ENCODE measurements around the gene RPL9. TPM values are rescaled to one million over a fixed set of nuclear protein-coding genes. Genes with fewer than 3 reads are reported as not detected.

Gene RPL9
- total RNA-seq, 2 experiments from 2014 or later, result 2,639 to 2,826 TPM

DNA sequence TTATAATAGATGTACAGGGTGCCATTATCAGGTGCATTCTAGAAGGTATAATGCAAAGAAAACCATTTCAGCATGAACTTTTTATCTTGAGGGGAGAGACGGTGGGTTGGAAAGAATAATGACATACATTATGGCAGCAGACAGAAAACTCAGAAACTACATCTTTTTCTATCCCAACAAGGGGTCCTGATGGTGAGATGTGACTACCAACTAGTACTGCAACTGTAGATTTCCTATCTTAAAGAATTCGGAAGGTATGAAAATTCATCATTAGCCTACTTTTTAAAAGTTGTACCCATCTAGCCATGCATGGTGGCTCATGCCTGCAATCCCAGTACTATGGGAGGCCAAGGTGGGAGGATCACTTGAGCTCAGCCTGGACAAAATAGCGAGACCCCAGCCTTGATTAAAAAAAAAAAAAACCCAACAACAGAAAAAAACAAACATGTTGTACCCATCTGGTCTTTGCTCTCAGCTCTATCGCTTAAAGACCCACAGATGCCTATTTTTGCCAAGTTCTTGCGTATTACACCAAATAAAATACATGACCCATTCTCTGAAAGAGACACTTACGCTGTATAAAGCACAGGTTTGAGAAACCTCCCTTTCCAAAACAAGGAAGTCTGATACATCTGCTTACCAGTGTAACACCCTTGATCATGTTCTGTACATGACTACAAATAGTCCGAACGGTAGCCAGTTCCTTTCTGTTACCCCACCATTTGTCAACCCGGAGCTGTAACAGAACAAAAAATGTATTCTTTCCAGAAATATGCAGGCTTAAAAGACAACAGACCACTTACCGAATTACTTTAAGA, 1.6 kb downstream of the RPL9 start:
- Mint-ChIP-seq H3K27me3 (no peaks in the 10 kb centered on the region), H3K36me3 (ENCODE audit: low read depth) (peaks cover 83% of the 10 kb centered on the region), H3K4me1 (ENCODE audit: low read depth) (peaks cover 55% of the 10 kb centered on the region), H3K9me3 (no peaks in the 10 kb centered on the region), H3K27ac (peak overlapping the region; percentile 100), H3K4me3 (peak overlapping the region; percentile 96)
- CTCF ChIA-PET, result interaction anchor here (1.0 to 4.2 kb wide), 2 partner anchors 9 to 12 kb away, joined by 3 to 27 read pairs; no protein-coding TSS in a partner anchor
- H3K36me3 ChIP-seq (ENCODE audit: insufficient read depth, low read length), result peaks cover 62% of the 10 kb centered on the region
- H3K4me3 ChIP-seq (ENCODE audit: low read length), result peak overlapping the region; percentile 68
- POLR2A ChIA-PET, result interaction anchor here (2.3 to 5.0 kb wide), 7 partner anchors 9 to 275 kb away, joined by 10 to 54 read pairs (median 21); partner anchors contain the start of genes RFC1, UBE2K, UGDH and WDR19
- TF ChIP-seq, protein P1, sequence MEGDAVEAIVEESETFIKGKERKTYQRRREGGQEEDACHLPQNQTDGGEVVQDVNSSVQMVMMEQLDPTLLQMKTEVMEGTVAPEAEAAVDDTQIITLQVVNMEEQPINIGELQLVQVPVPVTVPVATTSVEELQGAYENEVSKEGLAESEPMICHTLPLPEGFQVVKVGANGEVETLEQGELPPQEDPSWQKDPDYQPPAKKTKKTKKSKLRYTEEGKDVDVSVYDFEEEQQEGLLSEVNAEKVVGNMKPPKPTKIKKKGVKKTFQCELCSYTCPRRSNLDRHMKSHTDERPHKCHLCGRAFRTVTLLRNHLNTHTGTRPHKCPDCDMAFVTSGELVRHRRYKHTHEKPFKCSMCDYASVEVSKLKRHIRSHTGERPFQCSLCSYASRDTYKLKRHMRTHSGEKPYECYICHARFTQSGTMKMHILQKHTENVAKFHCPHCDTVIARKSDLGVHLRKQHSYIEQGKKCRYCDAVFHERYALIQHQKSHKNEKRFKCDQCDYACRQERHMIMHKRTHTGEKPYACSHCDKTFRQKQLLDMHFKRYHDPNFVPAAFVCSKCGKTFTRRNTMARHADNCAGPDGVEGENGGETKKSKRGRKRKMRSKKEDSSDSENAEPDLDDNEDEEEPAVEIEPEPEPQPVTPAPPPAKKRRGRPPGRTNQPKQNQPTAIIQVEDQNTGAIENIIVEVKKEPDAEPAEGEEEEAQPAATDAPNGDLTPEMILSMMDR (IDR thresholded peaks at IDR 0.05), result no peak
- intact Hi-C loops (cut with DNase I, micrococcal nuclease), result loop anchor here (5.0 to 10.0 kb wide), 6 partner anchors 90 to 1772 kb away; partner anchors contain the start of genes RFC1 (in 2 of the 2), RELL1 (in 1 of the 2), SMIM14 (in 1 of the 2) and WDR19 (in 1 of the 2)
- H3K9me3 ChIP-seq (ENCODE audit: control insufficient read depth in 1 of 2, insufficient read depth in 1 of 2, low read length in 2 of 2), result no peaks in the 10 kb centered on the region
- peaks cover 26% of the 10 kb centered on the region for H3K4me1 ChIP-seq (ENCODE audit: insufficient read depth, low read length)
- H3K27me3 ChIP-seq (ENCODE audit: control insufficient read depth in 1 of 2, insufficient read depth in 2 of 2, low read length in 2 of 2), result no peaks in the 10 kb centered on the region
- H3K27ac ChIP-seq (ENCODE audit: low read depth in 1 of 2, low read length in 2 of 2), result peak overlapping the region; percentile 92 to 98
- ATAC-seq (ENCODE audit: poor library complexity) (no peak), DNase-seq (peak in 1 of 14 experiments; percentile 14)

DNA sequence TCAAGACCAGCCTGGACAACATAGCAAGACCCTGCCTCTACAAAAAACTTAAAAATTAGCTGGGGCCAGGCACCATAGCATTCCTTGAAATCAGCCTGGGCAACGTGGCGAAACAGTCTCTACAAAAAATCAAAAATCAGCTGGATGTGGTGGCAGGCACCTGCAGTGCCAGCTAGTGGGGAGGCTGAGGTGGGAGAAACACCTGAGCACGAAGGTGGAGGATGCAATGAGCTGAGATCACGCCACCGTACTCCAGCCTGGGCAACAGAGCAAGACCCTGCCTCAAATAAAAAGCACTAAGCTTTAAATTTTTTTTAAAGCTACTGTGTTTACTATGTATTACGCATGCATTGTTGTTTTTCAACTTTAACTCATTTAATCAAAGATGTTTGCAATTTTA, 3.2 kb downstream of the RPL9 start:
- Histone ChIP-seq H3K9me3 (ENCODE audit: control insufficient read depth in 1 of 2, insufficient read depth in 1 of 2, low read length in 2 of 2) (no peaks in the 10 kb centered on the region), H3K27me3 (ENCODE audit: control insufficient read depth in 1 of 2, insufficient read depth in 2 of 2, low read length in 2 of 2) (no peaks in the 10 kb centered on the region), H3K4me3 (ENCODE audit: low read length) (no peak overlapping the region), H3K4me1 (ENCODE audit: insufficient read depth, low read length) (peaks cover 26% of the 10 kb centered on the region), H3K36me3 (ENCODE audit: insufficient read depth, low read length) (peaks cover 72% of the 10 kb centered on the region), H3K27ac (ENCODE audit: low read depth in 1 of 2, low read length in 2 of 2) (no peak overlapping the region)
- ChIA-PET CTCF (interaction anchor here (0.7 to 1.4 kb wide), 2 partner anchors 12 to 14 kb away, joined by 3 to 5 read pairs; no protein-coding TSS in a partner anchor), POLR2A (interaction anchor here (5.0 kb wide), 1 partner anchor 90 kb away, joined by 54 read pairs; the partner anchor contains the start of gene RFC1)
- intact Hi-C loops (cut with DNase I, micrococcal nuclease), result loop anchor here (5.0 to 10.0 kb wide), 6 partner anchors 88 to 1771 kb away; partner anchors contain the start of genes RFC1 (in 2 of the 2), RELL1 (in 1 of the 2), SMIM14 (in 1 of the 2) and WDR19 (in 1 of the 2)
- DNase-seq, result no peak
- no peak for ATAC-seq (ENCODE audit: poor library complexity)
- TF ChIP-seq, protein P1 (IDR thresholded peaks at IDR 0.05), result no peak
- Mint-ChIP-seq H3K27ac (peak overlapping the region; percentile 100), H3K36me3 (ENCODE audit: low read depth) (peaks cover 94% of the 10 kb centered on the region), H3K4me1 (ENCODE audit: low read depth) (peaks cover 55% of the 10 kb centered on the region), H3K4me3 (no peak overlapping the region), H3K9me3 (no peaks in the 10 kb centered on the region), H3K27me3 (no peaks in the 10 kb centered on the region)

DNA sequence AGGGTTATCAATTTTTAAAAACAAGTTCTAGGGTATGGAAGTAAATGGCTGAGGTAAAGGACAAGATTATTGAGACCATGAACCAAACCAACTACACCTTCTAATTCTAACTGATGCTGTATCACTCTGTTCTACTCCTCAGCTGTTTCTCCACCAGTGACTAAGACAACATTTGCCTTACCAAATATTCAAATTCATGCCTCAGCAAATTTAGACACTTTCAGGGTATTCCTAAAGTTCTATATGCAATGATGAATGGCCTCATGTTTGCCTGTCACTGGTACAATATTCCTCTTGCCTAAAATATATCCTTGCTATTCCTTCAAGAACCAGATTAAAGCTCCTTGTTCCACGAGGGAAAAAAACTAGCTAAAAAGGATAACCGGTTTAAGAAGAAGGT, 5.0 kb downstream of the RPL9 start:
- peak overlapping the region; percentile 10 for H3K27ac Mint-ChIP-seq
- no peaks in the 10 kb centered on the region for H3K9me3 ChIP-seq (ENCODE audit: control insufficient read depth in 1 of 2, insufficient read depth in 1 of 2, low read length in 2 of 2)
- TF ChIP-seq, protein P1 (IDR thresholded peaks at IDR 0.05), result no peak
- ChIA-PET POLR2A (interaction anchor here (1.2 kb wide), 1 partner anchor 185 kb away, joined by 3 read pairs; the partner anchor contains the start of gene SMIM14), CTCF (no interaction called here)
- H3K27ac ChIP-seq (ENCODE audit: low read depth in 1 of 2, low read length in 2 of 2), result no peak overlapping the region
- DNase-seq, result no peak
- no peak overlapping the region for H3K4me3 ChIP-seq (ENCODE audit: low read length)
- peaks cover 42% of the 10 kb centered on the region for H3K4me1 Mint-ChIP-seq (ENCODE audit: low read depth)
- no peaks in the 10 kb centered on the region for H3K27me3 ChIP-seq (ENCODE audit: control insufficient read depth in 1 of 2, insufficient read depth in 2 of 2, low read length in 2 of 2)
- ATAC-seq (ENCODE audit: poor library complexity), result no peak
- intact Hi-C loops (cut with DNase I, micrococcal nuclease), result loop anchor here in 1 of 2 experiments (5.0 to 10.0 kb wide), 3 partner anchors 101 to 1769 kb away; partner anchors contain the start of gene RELL1
- peak overlapping the region; percentile 30 for H3K4me3 Mint-ChIP-seq
- H3K9me3 Mint-ChIP-seq, result no peaks in the 10 kb centered on the region
- peaks cover 85% of the 10 kb centered on the region for H3K36me3 Mint-ChIP-seq (ENCODE audit: low read depth)
- H3K27me3 Mint-ChIP-seq, result no peaks in the 10 kb centered on the region
- H3K36me3 ChIP-seq (ENCODE audit: insufficient read depth, low read length), result peaks cover 72% of the 10 kb centered on the region
- H3K4me1 ChIP-seq (ENCODE audit: insufficient read depth, low read length), result peaks cover 16% of the 10 kb centered on the region

Data from CD4-positive, alpha-beta T cell (primary cell).